GM12864 (cell line): Measurements from ENCODE around the gene RAB39A.
A peak's percentile ranks its signal among the peaks of the same experiment; 100 is the strongest.

Experiments
- DNase-seq: peaks from one replicate; pipeline ENCODE4 v3.0.0-alpha.2; 2011; ENCODE audit warnings: low read depth
- H3K4me3 ChIP-seq: 2 replicates; pipeline ENCODE4 v1.5.1; 2011; ENCODE audit warnings: mild to moderate bottlenecking, low read depth, low read length, control low read depth
- TF ChIP-seq, protein P1 (sequence below): IDR thresholded peaks from 2 replicates; pipeline ENCODE4 v1.5.1; 2011; ENCODE audit warnings: low read depth, mild to moderate bottlenecking, moderate library complexity, low read length, control low read depth, inconsistent platforms; ENCODE audit errors: missing control alignments

Gene RAB39A

GRCh38 chr11:108007819-108008218 is 79.6 kb downstream of the RAB39A start:
- TF ChIP-seq, protein P1, sequence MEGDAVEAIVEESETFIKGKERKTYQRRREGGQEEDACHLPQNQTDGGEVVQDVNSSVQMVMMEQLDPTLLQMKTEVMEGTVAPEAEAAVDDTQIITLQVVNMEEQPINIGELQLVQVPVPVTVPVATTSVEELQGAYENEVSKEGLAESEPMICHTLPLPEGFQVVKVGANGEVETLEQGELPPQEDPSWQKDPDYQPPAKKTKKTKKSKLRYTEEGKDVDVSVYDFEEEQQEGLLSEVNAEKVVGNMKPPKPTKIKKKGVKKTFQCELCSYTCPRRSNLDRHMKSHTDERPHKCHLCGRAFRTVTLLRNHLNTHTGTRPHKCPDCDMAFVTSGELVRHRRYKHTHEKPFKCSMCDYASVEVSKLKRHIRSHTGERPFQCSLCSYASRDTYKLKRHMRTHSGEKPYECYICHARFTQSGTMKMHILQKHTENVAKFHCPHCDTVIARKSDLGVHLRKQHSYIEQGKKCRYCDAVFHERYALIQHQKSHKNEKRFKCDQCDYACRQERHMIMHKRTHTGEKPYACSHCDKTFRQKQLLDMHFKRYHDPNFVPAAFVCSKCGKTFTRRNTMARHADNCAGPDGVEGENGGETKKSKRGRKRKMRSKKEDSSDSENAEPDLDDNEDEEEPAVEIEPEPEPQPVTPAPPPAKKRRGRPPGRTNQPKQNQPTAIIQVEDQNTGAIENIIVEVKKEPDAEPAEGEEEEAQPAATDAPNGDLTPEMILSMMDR, result no peak
- H3K4me3 ChIP-seq, result no peak overlapping the region
- DNase-seq, result no peak

- peak within 1 kb of the TSS; percentile 99 for H3K4me3 ChIP-seq
- TF ChIP-seq, protein P1, result peak; percentile 86
- DNase-seq, result peak; percentile 71
Measured at GRCh38 chr11:108008656-108009496, 80.6 kb downstream of the RAB39A start, which contains the start of gene CUL5. Gene CUL5, plus strand, starts transcription at chr11:108008898. Its CDS starts 451 bp downstream, at chr11:108009349.

GRCh38 chr11:108009497-108010370 is 81.5 kb downstream of the RAB39A start:
- DNase-seq, result no peak
- peak overlapping the region; percentile 99 for H3K4me3 ChIP-seq
- TF ChIP-seq, protein P1, result no peak

DNA sequence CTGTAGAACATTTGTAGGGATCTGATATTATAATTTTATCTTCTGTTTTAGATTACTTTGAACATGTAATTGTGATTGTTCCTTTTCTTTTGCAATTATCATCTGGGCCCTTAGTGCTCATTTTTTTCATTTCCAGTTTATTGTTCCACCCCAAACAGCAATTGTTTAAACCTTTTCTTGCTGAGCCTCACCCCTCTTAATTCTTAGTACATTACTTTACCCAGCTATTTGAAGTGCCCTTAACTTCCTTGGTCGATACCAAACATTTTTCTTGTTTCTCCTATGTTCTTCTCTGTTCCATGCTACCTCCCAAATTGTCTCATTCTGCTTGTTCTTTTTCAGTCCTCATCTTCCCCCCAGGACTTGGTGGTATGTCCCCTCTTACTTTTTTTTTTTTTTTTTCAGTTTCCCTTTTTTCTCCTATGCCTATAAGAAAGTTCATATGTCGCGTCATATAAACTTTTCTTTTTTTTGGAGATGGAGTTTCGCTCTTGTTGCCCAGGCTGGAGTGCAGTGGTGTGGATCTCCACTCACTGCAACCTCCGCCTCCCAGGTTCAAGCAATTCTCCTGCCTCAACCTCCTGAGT is 84.0 kb downstream of the RAB39A start:
- DNase-seq, result no peak
- TF ChIP-seq, protein P1, result no peak
- no peak overlapping the region for H3K4me3 ChIP-seq
